A673 (cell line): ENCODE measurements around the gene HPN.
"Not testable (repeated sequence)": the region's sequence is repeated elsewhere in the genome, so short reads cannot be mapped to it uniquely, and the experiment has no call there.

Experiments
- EZH2 ChIP-seq: fragments of 200-600 bp; sonication (generic); IDR thresholded peaks from 2 replicates; pipeline ENCODE4 v1.6.1; 2017; ENCODE audit warnings: borderline replicate concordance, low read depth, mild to moderate bottlenecking, mixed read lengths, antibody characterized with exemption, low read length; ENCODE audit not compliant: poor library complexity, severe bottlenecking
- TF ChIP-seq, protein P1 (sequence below): fragments of 300-800, 200-600 bp; sonication (generic); conservative IDR thresholded peaks from 2 replicates; pipeline ENCODE4 v1.5.1; 2017; ENCODE audit warnings: low read depth, mild to moderate bottlenecking, antibody characterized with exemption, low read length, moderate library complexity, mixed read lengths

GRCh38 chr19:35006007-35006341 lies 35.5 kb upstream of the HPN start:
- TF ChIP-seq, protein P1, sequence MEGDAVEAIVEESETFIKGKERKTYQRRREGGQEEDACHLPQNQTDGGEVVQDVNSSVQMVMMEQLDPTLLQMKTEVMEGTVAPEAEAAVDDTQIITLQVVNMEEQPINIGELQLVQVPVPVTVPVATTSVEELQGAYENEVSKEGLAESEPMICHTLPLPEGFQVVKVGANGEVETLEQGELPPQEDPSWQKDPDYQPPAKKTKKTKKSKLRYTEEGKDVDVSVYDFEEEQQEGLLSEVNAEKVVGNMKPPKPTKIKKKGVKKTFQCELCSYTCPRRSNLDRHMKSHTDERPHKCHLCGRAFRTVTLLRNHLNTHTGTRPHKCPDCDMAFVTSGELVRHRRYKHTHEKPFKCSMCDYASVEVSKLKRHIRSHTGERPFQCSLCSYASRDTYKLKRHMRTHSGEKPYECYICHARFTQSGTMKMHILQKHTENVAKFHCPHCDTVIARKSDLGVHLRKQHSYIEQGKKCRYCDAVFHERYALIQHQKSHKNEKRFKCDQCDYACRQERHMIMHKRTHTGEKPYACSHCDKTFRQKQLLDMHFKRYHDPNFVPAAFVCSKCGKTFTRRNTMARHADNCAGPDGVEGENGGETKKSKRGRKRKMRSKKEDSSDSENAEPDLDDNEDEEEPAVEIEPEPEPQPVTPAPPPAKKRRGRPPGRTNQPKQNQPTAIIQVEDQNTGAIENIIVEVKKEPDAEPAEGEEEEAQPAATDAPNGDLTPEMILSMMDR, result not testable (repeated sequence)
- TF ChIP-seq EZH2, result not testable (repeated sequence)
